RWPE1 (cell line): ENCODE data around the gene SLX4.

Experiments
- CTCF ChIA-PET: fragments of 350-600 bp; sonication (Branson Sonifier 250); formaldehyde crosslinking; extraction: SDS; loops from one replicate; lab custom pipeline; 2021; lab: Yijun Ruan, JAX
- POLR2A ChIA-PET: fragments of 400-600 bp; formaldehyde crosslinking; extraction: SDS; loops from one replicate; lab custom pipeline; 2020; ENCODE audit warnings: antibody characterized with exemption; ENCODE audit not compliant: low non-redundant PET; lab: Yijun Ruan, JAX
- DNase-seq: peaks from one replicate; pipeline ENCODE4 v3.0.0; 2012; ENCODE audit warnings: low spot score
- H3K27ac ChIP-seq: fragments of 450-650 bp; 2 replicates; pipeline ENCODE4 v1.5.1; 2017
- TF ChIP-seq, protein P1 (sequence below): fragments of 450-650 bp; conservative IDR thresholded peaks from 2 replicates; pipeline ENCODE4 v1.5.1; 2017; ENCODE audit warnings: low read depth, mild to moderate bottlenecking

SLX4 gene

DNA sequence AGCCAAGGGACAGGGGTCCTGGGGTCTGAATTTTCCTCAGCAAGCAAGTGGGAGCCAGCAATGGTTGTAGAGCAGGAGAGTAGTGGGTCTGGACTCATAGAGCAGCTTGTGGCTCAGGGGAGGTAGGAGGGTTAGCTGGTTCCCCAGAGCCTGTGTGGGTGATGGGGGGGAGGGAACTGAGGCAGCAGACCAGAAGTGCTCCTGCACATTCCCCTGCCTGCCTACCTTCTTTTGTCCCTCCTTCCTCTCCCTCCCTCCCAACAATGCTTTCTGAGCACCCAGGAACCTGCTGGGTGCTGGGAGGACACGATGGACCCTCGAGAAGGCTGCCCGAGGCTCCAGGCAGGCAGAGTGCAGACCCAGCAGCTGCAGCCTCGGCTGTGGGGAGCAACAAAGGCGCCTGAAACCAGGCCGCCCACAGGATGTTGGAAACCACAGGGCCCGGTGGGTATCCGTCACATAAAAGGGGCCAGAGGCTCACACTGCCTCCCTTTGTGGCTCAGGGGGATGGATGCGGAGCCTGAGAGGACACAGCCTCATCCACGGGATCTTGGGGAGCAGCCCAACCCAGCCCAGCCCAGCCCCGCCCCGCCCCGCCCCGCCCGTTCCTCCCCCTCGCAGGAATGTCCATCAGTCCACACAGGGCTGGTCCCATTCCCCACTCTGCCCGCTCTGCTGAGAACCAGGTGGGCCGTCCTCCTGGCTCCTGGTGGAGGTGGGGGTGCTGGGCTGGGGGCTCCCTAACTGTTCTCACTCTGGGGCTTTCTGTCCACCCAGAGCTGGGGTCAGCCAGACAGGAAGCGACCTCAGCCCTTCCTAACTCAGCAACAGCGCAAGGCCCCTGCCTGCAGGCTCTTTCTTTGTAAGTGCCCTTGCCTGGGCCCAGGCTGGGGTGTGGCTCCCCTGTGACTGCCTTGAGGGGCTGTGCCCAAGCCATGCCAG, 32.5 kb downstream of the SLX4 start:
- ChIA-PET POLR2A (no interaction called here), CTCF (no interaction called here)
- TF ChIP-seq, protein P1, sequence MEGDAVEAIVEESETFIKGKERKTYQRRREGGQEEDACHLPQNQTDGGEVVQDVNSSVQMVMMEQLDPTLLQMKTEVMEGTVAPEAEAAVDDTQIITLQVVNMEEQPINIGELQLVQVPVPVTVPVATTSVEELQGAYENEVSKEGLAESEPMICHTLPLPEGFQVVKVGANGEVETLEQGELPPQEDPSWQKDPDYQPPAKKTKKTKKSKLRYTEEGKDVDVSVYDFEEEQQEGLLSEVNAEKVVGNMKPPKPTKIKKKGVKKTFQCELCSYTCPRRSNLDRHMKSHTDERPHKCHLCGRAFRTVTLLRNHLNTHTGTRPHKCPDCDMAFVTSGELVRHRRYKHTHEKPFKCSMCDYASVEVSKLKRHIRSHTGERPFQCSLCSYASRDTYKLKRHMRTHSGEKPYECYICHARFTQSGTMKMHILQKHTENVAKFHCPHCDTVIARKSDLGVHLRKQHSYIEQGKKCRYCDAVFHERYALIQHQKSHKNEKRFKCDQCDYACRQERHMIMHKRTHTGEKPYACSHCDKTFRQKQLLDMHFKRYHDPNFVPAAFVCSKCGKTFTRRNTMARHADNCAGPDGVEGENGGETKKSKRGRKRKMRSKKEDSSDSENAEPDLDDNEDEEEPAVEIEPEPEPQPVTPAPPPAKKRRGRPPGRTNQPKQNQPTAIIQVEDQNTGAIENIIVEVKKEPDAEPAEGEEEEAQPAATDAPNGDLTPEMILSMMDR: no peak
- H3K27ac ChIP-seq: peak overlapping the region; percentile 53
- peak; percentile 36 for DNase-seq

DNA sequence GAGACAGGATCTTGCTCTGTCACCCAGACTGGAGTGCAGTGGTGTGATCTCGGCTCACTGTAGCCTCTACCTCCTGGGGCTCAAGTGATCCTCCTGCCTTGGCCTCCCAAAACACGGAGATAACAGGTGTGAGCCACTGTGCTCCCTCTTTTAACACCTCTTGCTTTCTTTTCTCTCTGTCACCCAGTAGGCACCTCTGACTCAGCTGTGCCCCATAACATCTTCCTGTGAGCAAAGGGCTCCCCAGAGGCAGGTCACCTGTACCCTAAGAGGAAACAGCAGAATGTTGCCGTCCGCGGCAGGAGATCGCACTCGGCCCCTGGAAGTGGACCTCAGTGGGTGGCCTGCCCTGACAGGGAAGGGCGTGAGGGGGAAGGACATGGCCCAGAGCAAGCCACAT, 33.3 kb downstream of the SLX4 start:
- TF ChIP-seq, protein P1: no peak
- no peak overlapping the region for H3K27ac ChIP-seq
- POLR2A ChIA-PET: no interaction called here
- CTCF ChIA-PET: no interaction called here
- DNase-seq: no peak

DNA sequence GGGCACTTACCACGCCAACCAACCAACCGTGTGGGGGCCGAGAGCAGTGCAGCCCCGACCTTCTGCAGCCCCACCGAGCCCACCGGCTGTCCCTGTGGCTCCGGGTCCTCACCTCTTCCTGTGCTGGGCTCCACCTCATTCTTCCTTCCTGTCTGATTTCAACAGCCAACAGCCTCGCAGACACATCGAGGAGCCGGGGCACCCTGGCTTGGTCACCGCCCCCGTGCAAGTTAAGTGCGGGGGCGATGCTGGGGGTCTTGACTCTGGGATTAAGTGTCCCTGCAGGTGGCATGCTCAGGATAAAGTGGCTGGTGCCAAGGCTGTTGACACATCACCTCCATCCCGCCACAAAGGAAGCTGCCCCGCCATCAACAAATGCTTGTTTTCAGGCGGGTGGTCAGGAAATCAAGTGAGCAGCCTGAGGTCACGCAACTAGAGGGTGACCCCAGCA, 34.1 kb downstream of the SLX4 start, which contains the start of gene NLRC3:
Gene NLRC3 (minus strand): TSS at position 102 of the 451 bp plus-strand sequence. CDS start 12,367 bp downstream, outside the sequence.
- CTCF ChIA-PET: no interaction called here
- POLR2A ChIA-PET: no interaction called here
- no peak for DNase-seq
- TF ChIP-seq, protein P1: no peak
- H3K27ac ChIP-seq: no peak within 1 kb of the TSS

DNA sequence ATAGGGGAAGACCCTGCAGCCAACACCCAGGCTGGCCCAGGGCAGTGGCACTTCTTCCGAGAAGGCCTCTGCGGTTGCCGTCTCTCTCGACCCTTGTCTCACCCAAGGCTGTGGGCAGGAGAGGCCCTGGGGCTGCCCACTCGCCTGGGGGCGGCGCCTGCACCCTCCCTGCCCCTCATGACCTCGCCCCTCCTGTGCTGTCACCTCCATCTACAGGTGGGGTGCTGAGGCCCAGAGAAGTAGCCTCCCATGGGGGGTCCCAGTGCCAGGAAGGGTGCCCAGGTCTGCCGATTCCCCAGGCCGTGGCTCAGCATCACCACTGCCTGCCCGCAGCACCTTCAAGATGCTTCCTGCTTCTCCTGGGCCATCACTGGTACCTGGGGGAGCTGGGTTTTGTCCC, 35.2 kb downstream of the SLX4 start:
- ChIA-PET CTCF (no interaction called here), POLR2A (no interaction called here)
- no peak for DNase-seq
- H3K27ac ChIP-seq: no peak overlapping the region
- TF ChIP-seq, protein P1: no peak

DNA sequence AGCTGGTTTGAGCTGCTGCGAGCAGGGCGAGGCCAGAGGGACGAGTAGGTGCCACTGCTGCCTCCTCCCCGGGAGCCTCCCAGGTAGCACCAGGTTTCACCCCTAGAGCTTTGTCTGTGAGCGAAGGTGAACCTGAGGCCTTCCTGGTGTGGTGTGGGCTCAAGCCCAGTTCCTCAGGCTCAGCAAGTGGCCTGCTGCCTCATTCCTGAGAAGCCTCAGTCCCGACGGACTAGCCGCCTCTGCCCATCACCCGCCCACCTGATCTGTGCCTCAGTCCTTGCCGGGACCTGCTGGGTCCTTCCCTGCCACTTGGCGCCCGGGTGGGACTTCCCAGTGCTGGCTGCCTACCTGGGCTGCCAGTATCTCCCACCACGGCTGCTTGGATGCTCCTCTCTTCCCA, 35.9 kb downstream of the SLX4 start:
- TF ChIP-seq, protein P1: no peak
- no peak for DNase-seq
- no peak overlapping the region for H3K27ac ChIP-seq
- ChIA-PET POLR2A (no interaction called here), CTCF (no interaction called here)

DNA sequence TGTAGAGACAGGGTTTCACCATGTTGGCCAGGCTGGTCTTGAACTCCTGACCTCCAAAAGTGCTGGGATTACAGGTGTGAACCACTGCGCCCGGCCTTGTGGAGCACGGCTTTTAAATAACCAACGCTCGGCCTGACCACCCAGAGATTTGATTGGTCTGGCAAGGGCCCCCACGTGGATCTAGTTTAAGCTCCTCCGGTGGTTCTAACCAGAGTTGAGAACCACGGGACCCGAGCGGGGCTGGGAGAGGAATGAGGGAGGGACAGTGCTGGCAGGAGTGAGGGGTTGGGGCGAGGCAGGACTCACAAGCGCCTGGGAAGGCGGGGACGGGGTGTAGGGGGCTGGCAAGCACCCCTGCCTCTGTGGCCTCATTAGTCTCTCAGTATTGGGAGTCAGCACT, 37.2 kb downstream of the SLX4 start:
- ChIA-PET POLR2A (no interaction called here), CTCF (no interaction called here)
- no peak for DNase-seq
- H3K27ac ChIP-seq: no peak overlapping the region
- TF ChIP-seq, protein P1: no peak
